CD4-positive, alpha-beta T cell treated with Interleukin-6 at 100 ng/mL for 8 hours (primary cell): ENCODE results near the gene GOLGA7B.

Experiments
- DNase-seq: peaks from one replicate; pipeline ENCODE4 v3.0.0-alpha.2; 2020; ENCODE audit warnings: mixed read lengths, low spot score

The GOLGA7B gene

GRCh38 chr10:97868134-97868685 is 18.6 kb downstream of the GOLGA7B start:
- no peak for DNase-seq

GRCh38 chr10:97869091-97870042 is 19.7 kb downstream of the GOLGA7B start:
- DNase-seq: peak; percentile 85

GRCh38 chr10:97870990-97871389 is 21.3 kb downstream of the GOLGA7B start:
- no peak for DNase-seq

- no peak for DNase-seq
Measured at GRCh38 chr10:97873569-97873968, 23.9 kb downstream of the GOLGA7B start.

- no peak for DNase-seq
Measured at GRCh38 chr10:97874332-97874731, 24.7 kb downstream of the GOLGA7B start.

- no peak for DNase-seq
Measured at GRCh38 chr10:97875391-97875790, 25.7 kb downstream of the GOLGA7B start.

GRCh38 chr10:97876402-97876801 is 26.8 kb downstream of the GOLGA7B start:
- DNase-seq: no peak

- DNase-seq: no peak
Measured at GRCh38 chr10:97879241-97879640, 29.6 kb downstream of the GOLGA7B start.

- no peak for DNase-seq
Measured at GRCh38 chr10:97880109-97880508, 30.5 kb downstream of the GOLGA7B start.

- DNase-seq: no peak
Measured at GRCh38 chr10:97882142-97883091, 32.8 kb downstream of the GOLGA7B start.

GRCh38 chr10:97883092-97883485 is 33.4 kb downstream of the GOLGA7B start:
- no peak for DNase-seq

- DNase-seq: no peak
Measured at GRCh38 chr10:97886286-97886685, 36.6 kb downstream of the GOLGA7B start.

- no peak for DNase-seq
Measured at GRCh38 chr10:97887399-97887798, 37.8 kb downstream of the GOLGA7B start.

- DNase-seq: no peak
Measured at GRCh38 chr10:97888134-97888533, 38.5 kb downstream of the GOLGA7B start.

- no peak for DNase-seq
Measured at GRCh38 chr10:97888641-97889262, 39.1 kb downstream of the GOLGA7B start.

- DNase-seq: no peak
Measured at GRCh38 chr10:97889461-97890265, 40.0 kb downstream of the GOLGA7B start.

GRCh38 chr10:97891497-97892167 is 42.0 kb downstream of the GOLGA7B start:
- no peak for DNase-seq

GRCh38 chr10:97892506-97892905 is 42.9 kb downstream of the GOLGA7B start:
- DNase-seq: no peak

GRCh38 chr10:97892939-97893338 is 43.3 kb downstream of the GOLGA7B start:
- no peak for DNase-seq

GRCh38 chr10:97894092-97894491 is 44.4 kb downstream of the GOLGA7B start:
- no peak for DNase-seq
